HFF-Myc (cell line): Measurements from ENCODE around the gene FMO3.

Source experiments
- DNase-seq: peaks from one replicate; pipeline ENCODE4 v3.0.0-alpha.2; 2011; ENCODE audit warnings: low read depth; ENCODE audit errors: extremely low read depth
- H3K4me3 ChIP-seq: replicated peaks from 2 replicates; pipeline ENCODE4 v1.5.1; 2011; ENCODE audit warnings: low read depth, mild to moderate bottlenecking, control low read depth, low read length
- CTCF ChIP-seq: IDR thresholded peaks from 2 replicates; pipeline ENCODE4 v1.5.1; 2012; ENCODE audit warnings: mild to moderate bottlenecking, low read depth, low read length, control low read depth; ENCODE audit errors: missing control alignments

Gene FMO3

DNA sequence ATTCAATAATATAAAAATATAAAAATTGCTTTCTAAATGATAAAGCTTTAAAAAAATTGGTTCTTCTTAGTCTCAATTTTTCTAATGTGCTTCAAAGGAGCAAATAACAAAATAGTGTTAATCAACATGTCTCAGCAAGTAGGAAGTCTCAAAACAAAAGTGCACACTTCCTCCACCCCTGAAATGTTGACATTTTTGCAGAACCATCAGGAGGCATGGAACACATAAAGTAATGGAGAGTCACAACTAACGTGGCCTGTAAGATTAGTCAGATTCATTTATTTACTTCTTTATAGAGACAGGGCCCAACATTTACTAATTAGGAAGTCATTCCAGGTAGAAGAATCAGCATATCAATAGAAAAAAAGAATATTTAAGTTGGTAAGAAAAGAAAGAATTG lies 59.5 kb downstream of the FMO3 start:
- H3K4me3 ChIP-seq, result no peak overlapping the region
- no peak for DNase-seq
- TF ChIP-seq CTCF, result no peak

GRCh38 chr1:171152549-171152948 lies 61.8 kb downstream of the FMO3 start:
- no peak for DNase-seq

GRCh38 chr1:171155484-171155883 lies 64.8 kb downstream of the FMO3 start:
- no peak for DNase-seq
- TF ChIP-seq CTCF, result no peak

More at GRCh38 chr1:171152549-171152948, 61.8 kb downstream of the FMO3 start:
- no peak overlapping the region for H3K4me3 ChIP-seq
- no peak for TF ChIP-seq CTCF

DNA sequence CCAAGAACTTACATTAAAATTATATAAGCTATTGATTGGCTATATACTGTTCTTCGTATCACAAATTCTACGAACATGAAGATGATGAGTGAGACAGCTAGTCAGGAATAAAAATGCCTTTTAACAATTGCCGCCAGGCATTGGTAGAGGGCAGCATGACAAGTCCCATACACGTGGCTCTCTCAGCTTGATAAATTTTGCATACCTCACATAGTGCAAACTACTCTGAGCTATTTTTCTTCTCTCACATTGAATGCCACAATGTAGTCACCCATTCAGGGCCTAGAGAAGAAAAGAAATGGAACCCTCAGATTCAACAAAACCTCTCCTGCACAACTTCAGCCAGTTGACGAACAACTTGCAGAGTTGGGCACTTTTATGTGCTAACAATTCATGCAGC lies 67.4 kb downstream of the FMO3 start:
- no peak for DNase-seq
- TF ChIP-seq CTCF, result no peak
- no peak overlapping the region for H3K4me3 ChIP-seq

More at GRCh38 chr1:171155484-171155883, 64.8 kb downstream of the FMO3 start:
- H3K4me3 ChIP-seq, result no peak overlapping the region

GRCh38 chr1:171158551-171158950 lies 67.8 kb downstream of the FMO3 start:
- no peak overlapping the region for H3K4me3 ChIP-seq
- TF ChIP-seq CTCF, result no peak
- DNase-seq, result no peak

DNA sequence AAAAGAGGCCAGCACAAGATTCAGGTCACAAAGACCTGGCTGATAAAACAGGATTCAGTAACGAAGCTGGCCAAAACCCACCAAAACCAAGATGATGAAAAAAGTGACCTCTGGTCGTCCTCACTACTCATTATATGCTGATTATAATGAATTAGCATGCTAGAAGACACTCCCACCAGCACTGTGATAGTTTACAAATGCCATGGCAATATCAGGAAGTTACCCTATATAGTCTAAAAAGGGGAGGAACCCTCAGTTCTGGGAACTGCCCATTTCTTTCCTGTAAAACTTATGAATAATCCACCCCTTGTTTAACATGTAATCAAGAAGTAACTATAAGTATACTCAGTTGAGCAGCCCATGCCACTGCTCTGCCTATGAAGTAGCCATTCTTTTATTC lies 68.4 kb downstream of the FMO3 start:
- TF ChIP-seq CTCF, result no peak
- DNase-seq, result no peak
- H3K4me3 ChIP-seq, result no peak overlapping the region

DNA sequence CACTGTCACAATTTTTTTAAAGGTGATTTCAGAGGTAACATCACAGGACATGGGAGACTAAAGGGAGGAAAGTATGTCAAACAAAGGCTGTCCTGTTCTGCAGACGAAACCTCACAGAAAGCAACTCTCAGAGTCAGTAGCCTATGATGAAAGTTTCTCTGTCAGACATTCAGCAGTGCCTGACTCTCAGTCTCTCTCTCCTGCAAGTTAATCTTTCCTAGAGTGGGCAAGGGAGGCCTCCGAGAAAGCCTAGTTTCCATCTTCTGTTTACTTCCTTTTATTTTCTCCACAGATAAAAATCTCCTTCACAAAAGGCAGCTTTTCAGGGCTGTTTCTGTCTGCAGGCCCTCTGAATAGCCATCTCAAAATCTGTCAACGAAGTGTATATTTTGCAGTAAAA lies 69.5 kb downstream of the FMO3 start:
- no peak overlapping the region for H3K4me3 ChIP-seq

More for the DNA sequence above, 69.5 kb downstream of the FMO3 start:
- no peak for TF ChIP-seq CTCF
- DNase-seq, result no peak
